Upper lobe of right lung (tissue), 1 donor: ENCODE measurements around the gene MYO1E. TPM values are rescaled to one million over a fixed set of nuclear protein-coding genes. Genes with fewer than 3 reads are reported as not detected.

Experiments used
- ATAC-seq: fragments of 200-7000 bp; cut with Tn5 transposase; one replicate; pipeline ENCODE4 v1.9.1; 2020; ENCODE audit warnings: mild to moderate bottlenecking, moderate library complexity
- DNase-seq: peaks from one replicate; pipeline ENCODE4 v3.0.0-alpha.2; 2020
- H3K27ac ChIP-seq: fragments of 200-600 bp; one replicate; pipeline ENCODE4 v1.8.0; 2022
- H3K27me3 ChIP-seq: fragments of 200-600 bp; one replicate; pipeline ENCODE4 v1.8.0; 2022; ENCODE audit warnings: mild to moderate bottlenecking
- H3K36me3 ChIP-seq: fragments of 200-600 bp; one replicate; pipeline ENCODE4 v1.8.0; 2022
- H3K4me1 ChIP-seq: fragments of 200-600 bp; one replicate; pipeline ENCODE4 v1.8.0; 2022
- H3K4me3 ChIP-seq: fragments of 200-600 bp; one replicate; pipeline ENCODE4 v1.8.0; 2022; ENCODE audit warnings: mild to moderate bottlenecking
- H3K9me3 ChIP-seq: fragments of 200-600 bp; one replicate; pipeline ENCODE4 v1.8.0; 2022
- intact Hi-C: fragments of 100-400 bp; cut with DNase I; formaldehyde crosslinking; loops from one replicate; pipeline ENCODE4 v1.11.0; 2022
- total RNA-seq: library from RNA; stranded (reverse); fragmentation: NEBNext Ultra II Directional; extraction: Animal tissue kit (Norgen Biotek cat#: 25700); gene quantifications from one replicate; pipeline ENCODE4 v1.2.1, GENCODE V29; 2021
- TF ChIP-seq, protein P1 (sequence below): fragments of 200-600 bp; IDR thresholded peaks from one replicate; pipeline ENCODE4 v1.8.0; 2022; ENCODE audit warnings: antibody characterized with exemption
- donor health status: DM: no; HTN: yes; CAD: no; lungs with severe emphysema.

Gene MYO1E
- total RNA-seq, 1 donor from 2014 or later, result 98.4 TPM

- Histone ChIP-seq H3K9me3 (no peaks in the 10 kb centered on the region), H3K27ac (no peak overlapping the region), H3K4me3 (no peak overlapping the region), H3K36me3 (no peaks in the 10 kb centered on the region), H3K4me1 (no peaks in the 10 kb centered on the region), H3K27me3 (no peaks in the 10 kb centered on the region)
- no peak for DNase-seq
- intact Hi-C loops, result no loop called here
- no peak for ATAC-seq
- TF ChIP-seq, protein P1, sequence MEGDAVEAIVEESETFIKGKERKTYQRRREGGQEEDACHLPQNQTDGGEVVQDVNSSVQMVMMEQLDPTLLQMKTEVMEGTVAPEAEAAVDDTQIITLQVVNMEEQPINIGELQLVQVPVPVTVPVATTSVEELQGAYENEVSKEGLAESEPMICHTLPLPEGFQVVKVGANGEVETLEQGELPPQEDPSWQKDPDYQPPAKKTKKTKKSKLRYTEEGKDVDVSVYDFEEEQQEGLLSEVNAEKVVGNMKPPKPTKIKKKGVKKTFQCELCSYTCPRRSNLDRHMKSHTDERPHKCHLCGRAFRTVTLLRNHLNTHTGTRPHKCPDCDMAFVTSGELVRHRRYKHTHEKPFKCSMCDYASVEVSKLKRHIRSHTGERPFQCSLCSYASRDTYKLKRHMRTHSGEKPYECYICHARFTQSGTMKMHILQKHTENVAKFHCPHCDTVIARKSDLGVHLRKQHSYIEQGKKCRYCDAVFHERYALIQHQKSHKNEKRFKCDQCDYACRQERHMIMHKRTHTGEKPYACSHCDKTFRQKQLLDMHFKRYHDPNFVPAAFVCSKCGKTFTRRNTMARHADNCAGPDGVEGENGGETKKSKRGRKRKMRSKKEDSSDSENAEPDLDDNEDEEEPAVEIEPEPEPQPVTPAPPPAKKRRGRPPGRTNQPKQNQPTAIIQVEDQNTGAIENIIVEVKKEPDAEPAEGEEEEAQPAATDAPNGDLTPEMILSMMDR, result no peak
Observed at GRCh38 chr15:59240036-59240435, 132.6 kb downstream of the MYO1E start.

- TF ChIP-seq, protein P1, result no peak
- intact Hi-C loops, result no loop called here
- Histone ChIP-seq H3K4me1 (peaks cover 2% of the 10 kb centered on the region), H3K4me3 (no peak overlapping the region), H3K9me3 (no peaks in the 10 kb centered on the region), H3K36me3 (no peaks in the 10 kb centered on the region), H3K27ac (no peak overlapping the region), H3K27me3 (no peaks in the 10 kb centered on the region)
- peak; percentile 17 for ATAC-seq
- no peak for DNase-seq
Observed at GRCh38 chr15:59237924-59238331, 134.7 kb downstream of the MYO1E start.

DNA sequence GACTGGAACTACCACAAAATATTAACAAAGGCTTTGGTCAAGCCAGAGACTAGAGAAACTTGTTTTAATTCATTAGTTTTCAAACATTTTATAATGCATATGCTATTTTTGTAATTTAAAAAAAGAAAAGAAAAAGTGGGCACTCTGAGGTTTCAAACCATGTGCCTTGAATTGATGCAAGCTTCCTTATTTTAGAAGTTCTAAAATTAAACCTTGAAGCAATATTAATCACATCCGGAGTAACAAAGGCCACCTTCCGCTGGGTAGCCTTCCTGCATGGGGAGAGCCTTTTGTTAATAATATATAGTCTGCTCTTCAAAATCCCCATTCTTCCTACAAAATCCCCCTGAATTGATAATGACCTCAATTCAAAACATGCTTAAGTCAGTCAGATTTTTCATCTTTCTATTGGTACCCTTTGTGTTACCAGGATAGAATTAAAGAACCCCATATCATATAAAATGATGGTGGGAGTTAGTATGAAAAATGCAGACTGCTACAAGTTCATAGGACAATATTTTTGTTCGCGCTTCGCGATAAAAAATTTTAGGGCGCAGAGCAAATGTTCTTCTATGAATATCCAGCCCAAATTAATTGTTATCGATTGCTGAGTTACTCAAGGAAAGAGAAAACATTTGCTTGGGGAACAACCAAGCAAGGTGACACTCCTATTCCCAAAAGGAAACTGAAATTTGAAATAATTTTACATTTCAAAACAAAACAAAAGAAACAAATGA, 135.4 kb downstream of the MYO1E start:
- intact Hi-C loops, result no loop called here
- ATAC-seq (peak; percentile 55), DNase-seq (no peak)
- Histone ChIP-seq H3K36me3 (no peaks in the 10 kb centered on the region), H3K4me1 (peaks cover 6% of the 10 kb centered on the region), H3K27ac (no peak overlapping the region), H3K9me3 (no peaks in the 10 kb centered on the region), H3K27me3 (no peaks in the 10 kb centered on the region), H3K4me3 (no peak overlapping the region)
- TF ChIP-seq, protein P1, result no peak

DNA sequence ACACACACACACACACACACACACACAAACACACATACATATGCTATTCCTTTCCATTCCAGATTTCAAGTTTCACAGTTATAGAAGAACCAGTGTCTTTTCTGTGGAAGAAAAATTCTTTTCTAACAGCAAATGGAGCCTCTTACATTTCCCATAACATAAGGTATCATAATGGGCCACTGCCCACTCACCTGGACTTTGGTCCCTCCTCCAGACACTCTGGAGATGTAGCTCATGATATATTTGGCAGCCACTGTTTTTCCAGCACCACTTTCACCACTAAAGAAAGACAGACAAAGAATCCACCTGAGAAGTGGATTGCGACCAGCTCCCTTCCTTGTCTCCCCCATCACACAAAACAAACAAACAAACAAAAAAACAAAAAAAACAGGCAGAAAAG, 136.3 kb downstream of the MYO1E start:
- ATAC-seq (no peak), DNase-seq (no peak)
- Histone ChIP-seq H3K36me3 (no peaks in the 10 kb centered on the region), H3K27me3 (no peaks in the 10 kb centered on the region), H3K4me1 (peaks cover 6% of the 10 kb centered on the region), H3K9me3 (no peaks in the 10 kb centered on the region), H3K27ac (no peak overlapping the region), H3K4me3 (no peak overlapping the region)
- TF ChIP-seq, protein P1, result no peak
- intact Hi-C loops, result no loop called here

DNA sequence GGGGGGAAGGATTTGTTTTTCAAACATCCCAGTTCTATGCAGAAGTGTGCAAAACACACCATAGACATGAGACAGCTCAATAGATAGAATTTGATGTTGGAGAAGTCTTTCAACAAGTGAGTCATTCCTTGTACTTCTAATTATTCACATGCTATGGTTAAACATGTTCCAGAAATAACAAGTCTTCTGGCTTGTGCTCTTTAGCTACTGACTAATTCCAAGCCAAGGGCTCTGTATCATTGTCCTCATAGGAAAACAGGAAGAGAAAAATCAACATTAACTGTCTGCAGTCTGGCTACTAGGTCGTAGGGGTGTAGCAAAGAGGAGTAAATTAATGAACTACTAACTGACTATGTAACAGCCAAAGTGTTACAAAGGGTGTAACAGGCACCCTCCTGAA, 140.2 kb downstream of the MYO1E start:
- Histone ChIP-seq H3K9me3 (no peaks in the 10 kb centered on the region), H3K27me3 (no peaks in the 10 kb centered on the region), H3K36me3 (no peaks in the 10 kb centered on the region), H3K4me3 (no peak overlapping the region), H3K4me1 (peaks cover 6% of the 10 kb centered on the region), H3K27ac (peak overlapping the region; percentile 6)
- no peak for ATAC-seq
- intact Hi-C loops, result no loop called here
- no peak for DNase-seq
- TF ChIP-seq, protein P1, result no peak
